PC-3 (cell line): ENCODE results near the gene CIAO3. TPM values are rescaled to one million over a fixed set of nuclear protein-coding genes. Genes with fewer than 3 reads are reported as not detected.

Source experiments
- ATAC-seq: fragments of 200-7000 bp; cut with Tn5 transposase; 2 replicates; pipeline ENCODE4 v1.9.1; 2020; ENCODE audit warnings: mild to moderate bottlenecking, moderate library complexity
- BruUV-seq: library from RNA; stranded (reverse); fragments of 400-500 nt; replicated peaks from 2 replicates; lab custom pipeline; 2021; lab: Mats Ljungman, UMichigan
- CTCF ChIA-PET: fragments of 300-600 bp; sonication (Branson Sonifier 250); formaldehyde crosslinking; loops from one replicate; lab custom pipeline; 2022; ENCODE audit warnings: antibody characterized with exemption; lab: Charles Lee
- POLR2A ChIA-PET: fragments of 300-600 bp; sonication (Branson Sonifier 250); formaldehyde crosslinking; loops from one replicate; lab custom pipeline; 2022; ENCODE audit warnings: antibody characterized with exemption; ENCODE audit not compliant: unreplicated experiment; lab: Charles Lee
- DNase-seq: peaks from one replicate; pipeline ENCODE4 v3.0.0-alpha.2; 2015
- H2AFZ ChIP-seq: fragments of 300-600 bp; sonication (generic); 2 replicates; pipeline ENCODE4 v1.6.0; 2016; ENCODE audit warnings: antibody characterized with exemption, low read length
- H3F3A ChIP-seq: fragments of 300-600 bp; sonication (generic); one replicate; pipeline ENCODE4 v1.6.0; 2017; ENCODE audit warnings: antibody characterized with exemption, low read length, control low read depth, mild to moderate bottlenecking; ENCODE audit not compliant: unreplicated experiment
- H3K27ac ChIP-seq: fragments of 300-600 bp; sonication (generic); 2 replicates; pipeline ENCODE4 v1.5.1; 2016; ENCODE audit warnings: mild to moderate bottlenecking, low read length
- H3K27me3 ChIP-seq: fragments of 300-600 bp; sonication (generic); 2 replicates; pipeline ENCODE4 v1.6.1; 2016; ENCODE audit warnings: low read length, mixed read lengths
- H3K36me3 ChIP-seq: fragments of 300-600 bp; sonication (generic); 2 replicates; pipeline ENCODE4 v1.6.1; 2016; ENCODE audit warnings: low read depth, mixed run types, low read length, mixed read lengths
- H3K4me1 ChIP-seq: fragments of 300-600 bp; sonication (generic); 2 replicates; pipeline ENCODE4 v1.5.1; 2016; ENCODE audit warnings: low read length; ENCODE audit not compliant: insufficient read depth
- H3K4me2 ChIP-seq: fragments of 300-600 bp; sonication (generic); 2 replicates; pipeline ENCODE4 v1.6.0; 2016; ENCODE audit warnings: low read length
- H3K4me3 ChIP-seq: fragments of 300-600 bp; sonication (generic); 2 replicates; pipeline ENCODE4 v1.5.1; 2016; ENCODE audit warnings: mild to moderate bottlenecking, low read length, mixed read lengths
- H3K79me2 ChIP-seq: fragments of 300-600 bp; sonication (generic); 2 replicates; pipeline ENCODE4 v1.6.1; 2017; ENCODE audit warnings: low read length, mixed read lengths
- H3K9ac ChIP-seq: fragments of 300-600 bp; sonication (generic); 2 replicates; pipeline ENCODE4 v1.6.0; 2016; ENCODE audit warnings: mild to moderate bottlenecking, low read length
- H3K9me2 ChIP-seq: fragments of 300-600 bp; sonication (generic); replicated peaks from 2 replicates; pipeline ENCODE4 v1.6.1; 2016; ENCODE audit warnings: mixed run types, low read length, mixed read lengths
- H3K9me3 ChIP-seq: fragments of 300-600 bp; sonication (generic); 2 replicates; pipeline ENCODE4 v1.6.1; 2016; ENCODE audit warnings: low read length, mixed read lengths
- H4K20me1 ChIP-seq: fragments of 300-600 bp; sonication (generic); 2 replicates; pipeline ENCODE4 v1.6.1; 2016; ENCODE audit warnings: low read length, mixed read lengths
- CTCF ChIP-seq: fragments of 300-600 bp; sonication (generic); conservative IDR thresholded peaks from 2 replicates; pipeline ENCODE4 v1.5.1; 2017; ENCODE audit warnings: antibody characterized with exemption, low read depth, mild to moderate bottlenecking, low read length
- EZH2 ChIP-seq: fragments of 300-600 bp; sonication (generic); IDR thresholded peaks from one replicate; pipeline ENCODE4 v1.6.1; 2017; ENCODE audit warnings: antibody characterized with exemption, mild to moderate bottlenecking, low read length; ENCODE audit not compliant: unreplicated experiment
- EZH2phosphoT487 ChIP-seq: fragments of 300-600 bp; sonication (generic); IDR thresholded peaks from 2 replicates; pipeline ENCODE4 v1.6.1; 2018; ENCODE audit warnings: mild to moderate bottlenecking, antibody characterized with exemption, low read length, borderline replicate concordance
- intact Hi-C: fragments of 100-400 bp; cut with micrococcal nuclease; formaldehyde crosslinking; loops from 2 replicates; pipeline ENCODE4 v1.9.0; 2023
- total RNA-seq: library from RNA; depleted of rRNA; stranded (reverse); fragments of >200 nt; gene quantifications from 2 replicates; pipeline ENCODE4 v1.2.3, GENCODE V29; 2014

CIAO3 gene
- total RNA-seq, 1 experiment from 2014 or later = 46.1 TPM

- no peak for ATAC-seq
Observed at GRCh38 chr16:702341-702740, 38.5 kb downstream of the CIAO3 start.

GRCh38 chr16:700684-701584 lies 39.9 kb downstream of the CIAO3 start:
- no TSS peak for BruUV-seq
- Histone ChIP-seq H3K4me3 (no peak overlapping the region), H3K9me3 (no peaks in the 10 kb centered on the region), H4K20me1 (no peaks in the 10 kb centered on the region), H3F3A (no peaks in the 10 kb centered on the region), H3K36me3 (no peaks in the 10 kb centered on the region), H3K79me2 (no peaks in the 10 kb centered on the region), H3K9ac (no peak overlapping the region), H3K4me2 (peak overlapping the region; percentile 26; the same call in 1 of the 2 replicates), H3K27me3 (peaks cover 13% of the 10 kb centered on the region), H2AFZ (no peak overlapping the region), H3K27ac (no peak overlapping the region), H3K4me1 (no peaks in the 10 kb centered on the region), H3K9me2 (no peaks in the 10 kb centered on the region)
- DNase-seq = no peak
- CTCF ChIA-PET = no interaction called here
- POLR2A ChIA-PET = no interaction called here
- peak; percentile 48; the same call in 1 of the 2 replicates for ATAC-seq
- intact Hi-C loops = no loop called here
- TF ChIP-seq EZH2phosphoT487 (no peak), CTCF (no peak), EZH2 (no peak)

More at GRCh38 chr16:702341-702740, 38.5 kb downstream of the CIAO3 start:
- intact Hi-C loops = no loop called here
- Histone ChIP-seq H3K79me2 (no peaks in the 10 kb centered on the region), H3K4me3 (no peak overlapping the region), H3K9me3 (no peaks in the 10 kb centered on the region), H3K9ac (no peak overlapping the region), H3K9me2 (no peaks in the 10 kb centered on the region), H4K20me1 (no peaks in the 10 kb centered on the region), H3K27me3 (peaks cover 25% of the 10 kb centered on the region), H3F3A (no peaks in the 10 kb centered on the region), H3K4me1 (no peaks in the 10 kb centered on the region), H2AFZ (no peak overlapping the region), H3K36me3 (no peaks in the 10 kb centered on the region), H3K27ac (no peak overlapping the region), H3K4me2 (no peak overlapping the region)
- ChIA-PET CTCF (no interaction called here), POLR2A (interaction anchor here (0.6 kb wide), 1 partner anchor 376 kb away, joined by 3 read pairs; no protein-coding TSS in a partner anchor)
- DNase-seq = no peak
- BruUV-seq = no TSS peak
- no peak for TF ChIP-seq EZH2phosphoT487

GRCh38 chr16:698911-699671 lies 41.7 kb downstream of the CIAO3 start:
- BruUV-seq = no TSS peak
- no peak for TF ChIP-seq EZH2phosphoT487
- TF ChIP-seq CTCF = no peak
- TF ChIP-seq EZH2 = no peak
- ATAC-seq (no peak), DNase-seq (no peak)
- Histone ChIP-seq H3K4me3 (no peak overlapping the region), H3K4me2 (no peak overlapping the region), H4K20me1 (no peaks in the 10 kb centered on the region), H3K4me1 (peaks cover 14% of the 10 kb centered on the region; the same call in 1 of the 2 replicates), H3K27me3 (0 out of 2 replicates have a peak, but pooled peaks cover 6% of the 10 kb centered on the region), H3K9me2 (no peaks in the 10 kb centered on the region), H3K36me3 (no peaks in the 10 kb centered on the region), H2AFZ (no peak overlapping the region), H3K9ac (no peak overlapping the region), H3K79me2 (no peaks in the 10 kb centered on the region), H3K9me3 (no peaks in the 10 kb centered on the region), H3F3A (no peaks in the 10 kb centered on the region), H3K27ac (no peak overlapping the region)
- intact Hi-C loops = no loop called here
- CTCF ChIA-PET = no interaction called here
- POLR2A ChIA-PET = no interaction called here
